ENCODE data around the gene SYNPO2.

Gene SYNPO2

GRCh38 chr4:118848242-118848641 lies 40.4 kb upstream of the SYNPO2 start:
- no peak for TF ChIP-seq NFIC (IDR thresholded peaks at IDR 0.05)
- TF ChIP-seq TCF12 (IDR thresholded peaks at IDR 0.05; ENCODE audit: low read depth), result no peak
- TF ChIP-seq USF1 (IDR thresholded peaks at IDR 0.05), result no peak
- no peak for TF ChIP-seq TAF1 (IDR thresholded peaks at IDR 0.05; ENCODE audit: low read depth)
- TF ChIP-seq EP300 (IDR thresholded peaks at IDR 0.05; ENCODE audit: borderline replicate concordance), result no peak
- TF ChIP-seq CEBPB (IDR thresholded peaks at IDR 0.05), result no peak
- TF ChIP-seq ZBTB7A (IDR thresholded peaks at IDR 0.05; ENCODE audit: low read depth), result no peak
- no peak for TF ChIP-seq RAD21 (IDR thresholded peaks at IDR 0.05; ENCODE audit: low read depth)
- TF ChIP-seq EGR1 (IDR thresholded peaks at IDR 0.05), result no peak
- TF ChIP-seq REST (IDR thresholded peaks at IDR 0.05; ENCODE audit: low read depth), result no peak
- no peak for TF ChIP-seq MAX (IDR thresholded peaks at IDR 0.05)
- TF ChIP-seq FOXM1 (IDR thresholded peaks at IDR 0.05; ENCODE audit: borderline replicate concordance, low read depth), result no peak
- no peak for TF ChIP-seq TEAD4 (IDR thresholded peaks at IDR 0.05)
- no peak for TF ChIP-seq CREB1 (IDR thresholded peaks at IDR 0.05; ENCODE audit: low read depth)
- no peak for TF ChIP-seq YY1 (IDR thresholded peaks at IDR 0.05; ENCODE audit: low read depth)

- TF ChIP-seq RAD21 (IDR thresholded peaks at IDR 0.05; ENCODE audit: low read depth) (no peak), CREB1 (IDR thresholded peaks at IDR 0.05; ENCODE audit: low read depth) (no peak), TCF12 (IDR thresholded peaks at IDR 0.05; ENCODE audit: low read depth) (no peak), NFIC (IDR thresholded peaks at IDR 0.05) (no peak), YY1 (IDR thresholded peaks at IDR 0.05; ENCODE audit: low read depth) (no peak), FOXM1 (IDR thresholded peaks at IDR 0.05; ENCODE audit: borderline replicate concordance, low read depth) (no peak), USF1 (IDR thresholded peaks at IDR 0.05) (no peak), TAF1 (IDR thresholded peaks at IDR 0.05; ENCODE audit: low read depth) (no peak), MAX (IDR thresholded peaks at IDR 0.05) (no peak), EGR1 (IDR thresholded peaks at IDR 0.05) (no peak)
These were observed 39.8 kb upstream of the SYNPO2 start for GRCh38 chr4:118848901-118849300.

GRCh38 chr4:118849867-118850487 lies 38.7 kb upstream of the SYNPO2 start:
- TF ChIP-seq RAD21 (IDR thresholded peaks at IDR 0.05; ENCODE audit: low read depth), result no peak
- no peak for TF ChIP-seq MAX (IDR thresholded peaks at IDR 0.05)
- TF ChIP-seq ZBTB7A (IDR thresholded peaks at IDR 0.05; ENCODE audit: low read depth), result no peak
- no peak for TF ChIP-seq TEAD4 (IDR thresholded peaks at IDR 0.05)
- no peak for TF ChIP-seq TAF1 (IDR thresholded peaks at IDR 0.05; ENCODE audit: low read depth)

- no peak for TF ChIP-seq MAX (IDR thresholded peaks at IDR 0.05)
- TF ChIP-seq YY1 (IDR thresholded peaks at IDR 0.05; ENCODE audit: low read depth), result no peak
These were observed 38.0 kb upstream of the SYNPO2 start for GRCh38 chr4:118850488-118851173.

- no peak for TF ChIP-seq REST (IDR thresholded peaks at IDR 0.05; ENCODE audit: low read depth)
- no peak for TF ChIP-seq NFIC (IDR thresholded peaks at IDR 0.05)
- TF ChIP-seq YY1 (IDR thresholded peaks at IDR 0.05; ENCODE audit: low read depth), result no peak
- no peak for TF ChIP-seq USF1 (IDR thresholded peaks at IDR 0.05)
- TF ChIP-seq CREB1 (IDR thresholded peaks at IDR 0.05; ENCODE audit: low read depth), result no peak
- no peak for TF ChIP-seq ZBTB7A (IDR thresholded peaks at IDR 0.05; ENCODE audit: low read depth)
- no peak for TF ChIP-seq FOXM1 (IDR thresholded peaks at IDR 0.05; ENCODE audit: borderline replicate concordance, low read depth)
- TF ChIP-seq EGR1 (IDR thresholded peaks at IDR 0.05), result no peak
- no peak for TF ChIP-seq MAX (IDR thresholded peaks at IDR 0.05)
- no peak for TF ChIP-seq TAF1 (IDR thresholded peaks at IDR 0.05; ENCODE audit: low read depth)
- no peak for TF ChIP-seq TEAD4 (IDR thresholded peaks at IDR 0.05)
- TF ChIP-seq CEBPB (IDR thresholded peaks at IDR 0.05), result no peak
- no peak for TF ChIP-seq EP300 (IDR thresholded peaks at IDR 0.05; ENCODE audit: borderline replicate concordance)
- no peak for TF ChIP-seq TCF12 (IDR thresholded peaks at IDR 0.05; ENCODE audit: low read depth)
- TF ChIP-seq RAD21 (IDR thresholded peaks at IDR 0.05; ENCODE audit: low read depth), result no peak
These were observed 30.9 kb upstream of the SYNPO2 start for GRCh38 chr4:118857760-118858159.
